Cerebellar cortex (tissue), 1 donor: Measurements from ENCODE around the gene SAP30L.

Experiments used
- DNase-seq: peaks from one replicate; pipeline ENCODE4 v3.0.0-alpha.2; 2015; ENCODE audit warnings: low spot score

SAP30L gene

GRCh38 chr5:154481584-154482381 is 36.0 kb downstream of the SAP30L start:
- no peak for DNase-seq

GRCh38 chr5:154482528-154483449 is 37.0 kb downstream of the SAP30L start:
- no peak for DNase-seq

- DNase-seq, result no peak
Measured at GRCh38 chr5:154483654-154484392, 38.0 kb downstream of the SAP30L start.

- no peak for DNase-seq
Measured at GRCh38 chr5:154484393-154485095, 38.7 kb downstream of the SAP30L start.

- no peak for DNase-seq
Measured at GRCh38 chr5:154485096-154485491, 39.3 kb downstream of the SAP30L start.

GRCh38 chr5:154485850-154486426 is 40.1 kb downstream of the SAP30L start:
- no peak for DNase-seq

- no peak for DNase-seq
Measured at GRCh38 chr5:154486427-154486866, 40.6 kb downstream of the SAP30L start.

- DNase-seq, result no peak
Measured at GRCh38 chr5:154487541-154487940, 41.7 kb downstream of the SAP30L start.

- DNase-seq, result no peak
Measured at GRCh38 chr5:154491941-154492340, 46.1 kb downstream of the SAP30L start.

- no peak for DNase-seq
Measured at GRCh38 chr5:154493274-154493673, 47.5 kb downstream of the SAP30L start.

- DNase-seq, result no peak
Measured at GRCh38 chr5:154494036-154494435, 48.2 kb downstream of the SAP30L start.

- DNase-seq, result no peak
Measured at GRCh38 chr5:154498591-154498990, 52.8 kb downstream of the SAP30L start.

GRCh38 chr5:154498994-154499393 is 53.2 kb downstream of the SAP30L start:
- DNase-seq, result no peak

- DNase-seq, result no peak
Measured at GRCh38 chr5:154501566-154501965, 55.8 kb downstream of the SAP30L start.

- DNase-seq, result no peak
Measured at GRCh38 chr5:154502180-154502579, 56.4 kb downstream of the SAP30L start.

GRCh38 chr5:154503698-154504039 is 57.9 kb downstream of the SAP30L start:
- no peak for DNase-seq

- no peak for DNase-seq
Measured at GRCh38 chr5:154505567-154505966, 59.8 kb downstream of the SAP30L start.

- DNase-seq, result no peak
Measured at GRCh38 chr5:154506049-154506715, 60.4 kb downstream of the SAP30L start.

- DNase-seq, result no peak
Measured at GRCh38 chr5:154506716-154507080, 60.9 kb downstream of the SAP30L start.

- DNase-seq, result no peak
Measured at GRCh38 chr5:154508114-154508513, 62.3 kb downstream of the SAP30L start.
